Effector memory CD4-positive, alpha-beta T cell (primary cell): ENCODE measurements around the gene SNTG2.

Experiments
- DNase-seq, 3 donors: peaks; one replicate each; pipeline ENCODE4 v3.0.0-alpha.2; 2020
- H3K27ac ChIP-seq: 2 replicates; pipeline ENCODE4 v1.7.0; 2013; ENCODE audit warnings: mild to moderate bottlenecking, low read length, moderate library complexity; ENCODE audit not compliant: insufficient read depth, poor library complexity, severe bottlenecking
- H3K27me3 ChIP-seq: replicated peaks from 2 replicates; pipeline ENCODE4 v1.7.0; 2013; ENCODE audit warnings: mild to moderate bottlenecking, low read length; ENCODE audit not compliant: insufficient read depth, control insufficient read depth, poor library complexity, severe bottlenecking
- H3K36me3 ChIP-seq: 2 replicates; pipeline ENCODE4 v1.7.0; 2013; ENCODE audit warnings: mild to moderate bottlenecking, low read length, moderate library complexity; ENCODE audit not compliant: control insufficient read depth, insufficient read depth
- H3K4me1 ChIP-seq: 2 replicates; pipeline ENCODE4 v1.7.0; 2013; ENCODE audit warnings: low read length, mild to moderate bottlenecking; ENCODE audit not compliant: control insufficient read depth, insufficient read depth, poor library complexity, severe bottlenecking
- H3K4me3 ChIP-seq: 2 replicates; pipeline ENCODE4 v1.7.0; 2013; ENCODE audit warnings: low read length, low read depth, mild to moderate bottlenecking; ENCODE audit not compliant: insufficient read depth, poor library complexity, severe bottlenecking
- H3K9me3 ChIP-seq: 2 replicates; pipeline ENCODE4 v1.7.0; 2013; ENCODE audit warnings: mild to moderate bottlenecking, low read length, moderate library complexity; ENCODE audit not compliant: control insufficient read depth

SNTG2 gene

DNA sequence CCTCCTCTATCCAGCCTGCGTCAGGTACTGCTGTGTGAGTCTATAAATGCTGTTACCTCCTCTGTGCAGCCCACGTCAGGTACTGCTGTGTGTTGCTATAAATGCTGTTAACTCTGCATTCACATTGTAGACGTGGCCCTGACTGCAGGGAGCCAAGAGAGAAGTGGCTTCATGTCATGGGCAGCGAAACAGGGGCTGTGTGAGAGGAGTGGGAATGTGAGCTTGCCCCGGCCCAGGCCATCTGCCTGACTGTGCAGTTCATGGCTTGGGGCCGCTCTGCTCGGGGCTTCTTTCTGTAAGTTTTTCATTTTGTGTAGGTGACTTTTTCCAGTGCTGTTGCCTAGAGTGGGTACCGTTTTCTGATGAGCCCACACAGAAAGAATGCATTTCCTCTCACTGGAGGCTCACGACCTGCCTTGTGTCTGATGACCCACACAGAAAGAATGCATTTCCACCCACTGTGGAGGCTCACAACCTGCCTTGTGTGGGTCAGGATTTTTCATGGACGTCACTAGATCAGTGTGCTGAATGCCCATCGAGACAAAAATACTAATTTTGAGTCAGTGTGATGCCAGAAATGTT lies 104.5 kb downstream of the SNTG2 start:
- Histone ChIP-seq H3K4me1 (no peaks in the 10 kb centered on the region), H3K27ac (no peak overlapping the region), H3K4me3 (no peak overlapping the region), H3K36me3 (no peaks in the 10 kb centered on the region), H3K9me3 (no peaks in the 10 kb centered on the region), H3K27me3 (no peaks in the 10 kb centered on the region)
- DNase-seq: no peak

DNA sequence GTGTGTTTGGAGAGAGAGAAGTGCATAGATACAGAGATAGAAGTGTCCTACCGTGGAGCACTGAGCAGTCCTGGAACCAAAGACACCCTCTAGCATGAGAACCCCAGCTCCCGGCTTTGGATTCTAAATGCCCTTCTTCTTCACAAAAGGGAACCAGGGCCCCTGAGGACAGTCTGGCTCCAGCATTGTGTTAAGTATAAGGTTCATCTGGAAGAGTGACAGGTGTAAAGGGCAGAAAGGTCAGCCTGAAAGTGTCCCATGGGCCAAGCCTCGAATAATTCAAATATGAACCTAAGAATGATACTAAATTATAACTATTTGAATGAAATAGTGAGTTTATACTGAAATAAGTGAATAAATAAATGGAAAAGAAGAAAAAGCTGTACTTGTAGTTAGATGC lies 109.7 kb downstream of the SNTG2 start:
- no peak overlapping the region for H3K4me3 ChIP-seq
- no peak overlapping the region for H3K27ac ChIP-seq
- DNase-seq: no peak
- H3K36me3 ChIP-seq: no peaks in the 10 kb centered on the region
- no peaks in the 10 kb centered on the region for H3K9me3 ChIP-seq
- H3K4me1 ChIP-seq: no peaks in the 10 kb centered on the region
- no peaks in the 10 kb centered on the region for H3K27me3 ChIP-seq

DNA sequence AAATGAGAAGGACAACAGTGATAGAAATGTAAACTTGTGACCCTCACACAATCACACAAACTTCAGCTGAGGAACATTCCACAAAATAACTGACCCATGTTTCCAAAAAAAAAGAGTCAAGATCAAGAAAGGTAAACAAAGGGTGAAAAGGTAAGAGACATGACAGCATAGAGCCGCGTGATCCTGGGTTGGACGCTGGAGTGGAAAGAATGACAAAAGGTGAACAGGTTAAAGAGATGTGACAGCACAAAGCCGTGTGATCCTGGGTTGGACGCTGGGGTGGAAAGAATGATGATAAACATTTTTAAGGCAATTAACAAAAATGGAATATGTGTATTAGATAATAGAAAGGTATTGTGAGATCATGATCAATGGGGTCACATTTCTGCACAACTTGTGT lies 110.3 kb downstream of the SNTG2 start:
- Histone ChIP-seq H3K4me1 (no peaks in the 10 kb centered on the region), H3K9me3 (no peaks in the 10 kb centered on the region), H3K4me3 (no peak overlapping the region), H3K36me3 (no peaks in the 10 kb centered on the region), H3K27me3 (no peaks in the 10 kb centered on the region), H3K27ac (no peak overlapping the region)
- DNase-seq: no peak

DNA sequence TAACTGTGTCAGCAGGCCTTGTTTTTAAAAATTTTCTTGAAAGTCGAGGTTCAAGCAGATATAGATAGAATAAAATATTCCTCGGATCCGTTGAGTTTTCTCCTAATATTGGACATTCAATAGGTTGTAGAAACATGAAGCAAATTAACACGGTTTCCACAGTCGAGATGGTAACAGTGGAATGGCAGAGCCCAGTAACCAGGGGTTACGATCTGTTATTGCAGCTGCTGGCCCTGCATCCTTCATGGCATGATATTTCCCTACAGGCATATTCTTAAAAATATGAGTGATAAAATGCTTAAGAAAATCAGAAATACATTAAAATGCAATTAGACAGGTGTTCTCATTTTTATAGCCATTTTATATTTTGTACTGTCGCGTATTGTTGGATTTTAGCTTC lies 117.6 kb downstream of the SNTG2 start:
- no peak overlapping the region for H3K27ac ChIP-seq
- H3K4me1 ChIP-seq: no peaks in the 10 kb centered on the region
- DNase-seq: no peak
- H3K27me3 ChIP-seq: no peaks in the 10 kb centered on the region
- no peak overlapping the region for H3K4me3 ChIP-seq
- no peaks in the 10 kb centered on the region for H3K36me3 ChIP-seq
- no peaks in the 10 kb centered on the region for H3K9me3 ChIP-seq

DNA sequence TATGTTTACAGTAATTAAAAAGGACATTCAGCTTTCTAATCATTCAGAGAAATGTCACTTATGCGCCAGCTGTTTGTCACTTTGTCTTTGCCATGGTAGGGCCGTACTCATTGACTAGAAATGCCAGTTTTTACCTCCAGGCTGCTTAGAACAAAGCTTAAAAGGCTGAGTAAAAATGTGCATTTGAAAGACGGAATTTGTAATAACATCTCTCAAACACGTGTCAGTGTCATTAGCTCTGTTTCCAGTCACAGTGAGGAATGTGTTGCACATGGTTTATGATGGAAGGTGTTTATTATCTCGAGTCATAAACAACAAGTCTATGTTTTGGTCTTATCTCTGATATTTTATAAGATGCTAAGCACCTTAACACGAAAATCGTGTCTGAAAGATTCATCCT lies 118.2 kb downstream of the SNTG2 start:
- no peaks in the 10 kb centered on the region for H3K36me3 ChIP-seq
- no peaks in the 10 kb centered on the region for H3K27me3 ChIP-seq
- no peak overlapping the region for H3K4me3 ChIP-seq
- H3K27ac ChIP-seq: no peak overlapping the region
- no peaks in the 10 kb centered on the region for H3K9me3 ChIP-seq
- DNase-seq: no peak
- no peaks in the 10 kb centered on the region for H3K4me1 ChIP-seq

DNA sequence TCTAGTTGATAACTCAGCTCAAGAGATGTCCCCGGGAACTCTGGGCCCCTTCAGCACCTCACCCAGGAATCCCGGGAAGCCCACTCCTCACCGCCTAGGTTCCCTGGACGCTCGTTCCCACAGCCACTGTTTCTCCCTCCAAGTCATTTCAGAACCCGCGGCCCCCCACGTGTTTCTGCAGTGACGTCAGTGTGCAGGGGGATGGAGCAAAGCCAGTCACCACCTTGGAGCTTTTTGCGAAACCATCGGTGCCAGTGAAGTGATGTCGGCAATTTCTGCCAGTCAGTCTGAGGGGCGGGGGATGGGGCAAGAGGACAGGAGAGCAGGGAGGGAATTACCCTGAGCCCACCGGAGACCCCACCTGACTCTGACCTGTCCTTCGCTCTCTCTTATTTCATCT lies 119.2 kb downstream of the SNTG2 start:
- no peak for DNase-seq
- H3K27ac ChIP-seq: no peak overlapping the region
- H3K27me3 ChIP-seq: no peaks in the 10 kb centered on the region
- no peaks in the 10 kb centered on the region for H3K4me1 ChIP-seq
- no peak overlapping the region for H3K4me3 ChIP-seq
- H3K36me3 ChIP-seq: no peaks in the 10 kb centered on the region
- H3K9me3 ChIP-seq: no peaks in the 10 kb centered on the region

DNA sequence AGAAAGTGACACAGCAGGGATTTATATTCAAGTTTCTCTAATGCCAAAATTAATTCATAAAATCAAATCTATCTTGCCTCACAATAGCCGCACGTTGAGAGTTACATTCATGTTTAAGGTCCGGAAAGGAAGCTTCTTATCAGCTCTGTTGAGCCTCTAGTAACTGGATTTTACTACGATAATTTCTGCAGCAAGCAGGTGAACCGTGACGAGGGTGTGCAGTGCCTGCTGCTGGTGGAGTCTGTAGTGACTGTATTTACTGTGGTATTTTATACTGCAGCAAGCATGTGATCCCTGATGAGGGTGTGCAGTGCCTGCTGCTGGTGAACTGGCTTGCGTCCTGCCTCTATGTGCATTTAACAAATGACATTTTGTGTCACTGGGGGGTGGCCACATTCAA lies 120.0 kb downstream of the SNTG2 start:
- Histone ChIP-seq H3K36me3 (no peaks in the 10 kb centered on the region), H3K9me3 (no peaks in the 10 kb centered on the region), H3K27me3 (no peaks in the 10 kb centered on the region), H3K4me3 (no peak overlapping the region), H3K27ac (no peak overlapping the region), H3K4me1 (no peaks in the 10 kb centered on the region)
- no peak for DNase-seq

DNA sequence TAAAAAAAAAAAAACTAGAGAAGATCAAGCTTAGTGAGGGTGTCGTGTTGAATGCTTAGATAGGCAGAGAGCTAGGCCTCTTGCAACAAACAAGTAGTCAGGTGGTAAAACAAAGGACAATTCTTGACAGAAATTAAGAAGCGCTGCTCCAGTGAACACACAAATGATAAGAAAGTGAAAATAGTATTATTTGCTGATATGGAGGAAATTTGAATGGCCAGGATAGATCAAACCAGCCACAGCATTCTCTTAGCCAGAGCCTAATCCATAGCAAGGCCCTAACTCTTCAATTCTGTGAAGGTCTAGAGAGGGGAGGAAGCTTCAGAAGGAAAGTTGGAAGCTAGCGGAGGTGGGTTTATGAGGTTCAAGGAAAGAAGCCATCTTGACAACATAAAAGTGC lies 121.0 kb downstream of the SNTG2 start:
- Histone ChIP-seq H3K9me3 (no peaks in the 10 kb centered on the region), H3K27ac (no peak overlapping the region), H3K27me3 (no peaks in the 10 kb centered on the region), H3K36me3 (no peaks in the 10 kb centered on the region), H3K4me1 (no peaks in the 10 kb centered on the region), H3K4me3 (no peak overlapping the region)
- DNase-seq: no peak

DNA sequence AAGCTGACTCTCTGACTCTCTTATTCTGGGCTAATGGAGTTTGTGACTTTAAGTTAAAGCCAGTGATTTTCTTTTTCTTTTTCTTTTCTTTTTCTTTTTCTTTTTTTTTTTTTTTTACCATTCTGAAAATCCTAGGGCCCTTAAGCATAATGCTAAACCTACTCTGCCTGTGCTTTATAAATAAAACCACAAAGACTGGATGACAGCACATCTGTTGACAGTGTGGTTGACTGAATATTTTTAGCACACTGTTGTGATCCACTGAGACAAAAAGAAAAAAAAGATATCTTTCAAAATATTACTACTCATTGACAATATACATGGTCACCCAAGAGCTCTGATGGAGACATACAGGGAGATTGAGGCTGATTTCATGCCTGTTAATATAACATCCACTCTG lies 121.6 kb downstream of the SNTG2 start:
- no peak for DNase-seq
- H3K27ac ChIP-seq: no peak overlapping the region
- H3K36me3 ChIP-seq: no peaks in the 10 kb centered on the region
- H3K27me3 ChIP-seq: no peaks in the 10 kb centered on the region
- no peaks in the 10 kb centered on the region for H3K9me3 ChIP-seq
- no peak overlapping the region for H3K4me3 ChIP-seq
- no peaks in the 10 kb centered on the region for H3K4me1 ChIP-seq

DNA sequence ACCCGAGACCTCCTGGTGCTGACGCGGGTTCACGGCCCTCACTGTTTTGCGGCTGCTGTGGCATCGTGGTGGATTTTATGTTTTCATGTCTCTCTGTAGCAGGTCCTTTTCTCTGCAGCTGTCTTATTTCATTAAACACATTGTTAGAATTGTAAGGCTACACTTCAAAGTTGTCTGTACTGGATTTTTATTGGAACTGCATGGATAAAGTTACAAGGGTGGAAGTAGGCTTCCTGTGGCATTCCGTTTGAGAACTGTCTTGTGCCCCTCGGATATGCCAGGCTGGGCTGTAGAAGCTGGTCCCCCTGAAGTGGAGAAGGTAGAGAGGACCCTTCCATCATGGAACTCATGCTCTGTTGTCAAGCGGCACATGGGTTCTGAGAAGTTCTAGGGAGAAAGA lies 127.3 kb downstream of the SNTG2 start:
- no peak overlapping the region for H3K27ac ChIP-seq
- H3K36me3 ChIP-seq: no peaks in the 10 kb centered on the region
- H3K4me3 ChIP-seq: no peak overlapping the region
- H3K27me3 ChIP-seq: no peaks in the 10 kb centered on the region
- no peaks in the 10 kb centered on the region for H3K9me3 ChIP-seq
- DNase-seq: no peak
- H3K4me1 ChIP-seq: no peaks in the 10 kb centered on the region

DNA sequence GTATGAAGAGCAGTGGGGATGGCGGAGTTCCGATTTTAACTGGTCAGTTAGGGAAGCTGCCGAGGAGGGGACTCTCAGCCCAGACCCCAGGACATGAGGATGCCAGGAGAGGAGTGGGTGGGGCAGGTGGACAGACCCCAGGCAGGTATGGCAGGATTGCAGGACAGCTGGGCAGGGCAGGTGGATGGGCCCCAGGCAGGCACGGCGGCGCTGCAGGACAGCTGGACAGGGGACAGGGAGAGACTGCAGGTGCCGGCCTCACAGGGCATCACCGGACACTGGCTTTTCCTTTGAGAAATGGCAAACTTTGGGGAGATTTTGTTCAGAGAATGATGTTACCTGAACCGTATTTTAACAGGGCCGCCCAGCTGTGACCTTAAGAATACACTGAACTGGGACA lies 127.7 kb downstream of the SNTG2 start:
- no peak for DNase-seq
- Histone ChIP-seq H3K27ac (no peak overlapping the region), H3K36me3 (no peaks in the 10 kb centered on the region), H3K4me3 (no peak overlapping the region), H3K27me3 (no peaks in the 10 kb centered on the region), H3K4me1 (no peaks in the 10 kb centered on the region), H3K9me3 (no peaks in the 10 kb centered on the region)
